Measurements from ENCODE around the gene ME2.
"Not testable (repeated sequence)": the region's sequence is repeated elsewhere in the genome, so short reads cannot be mapped to it uniquely, and the experiment has no call there.

Gene ME2

DNA sequence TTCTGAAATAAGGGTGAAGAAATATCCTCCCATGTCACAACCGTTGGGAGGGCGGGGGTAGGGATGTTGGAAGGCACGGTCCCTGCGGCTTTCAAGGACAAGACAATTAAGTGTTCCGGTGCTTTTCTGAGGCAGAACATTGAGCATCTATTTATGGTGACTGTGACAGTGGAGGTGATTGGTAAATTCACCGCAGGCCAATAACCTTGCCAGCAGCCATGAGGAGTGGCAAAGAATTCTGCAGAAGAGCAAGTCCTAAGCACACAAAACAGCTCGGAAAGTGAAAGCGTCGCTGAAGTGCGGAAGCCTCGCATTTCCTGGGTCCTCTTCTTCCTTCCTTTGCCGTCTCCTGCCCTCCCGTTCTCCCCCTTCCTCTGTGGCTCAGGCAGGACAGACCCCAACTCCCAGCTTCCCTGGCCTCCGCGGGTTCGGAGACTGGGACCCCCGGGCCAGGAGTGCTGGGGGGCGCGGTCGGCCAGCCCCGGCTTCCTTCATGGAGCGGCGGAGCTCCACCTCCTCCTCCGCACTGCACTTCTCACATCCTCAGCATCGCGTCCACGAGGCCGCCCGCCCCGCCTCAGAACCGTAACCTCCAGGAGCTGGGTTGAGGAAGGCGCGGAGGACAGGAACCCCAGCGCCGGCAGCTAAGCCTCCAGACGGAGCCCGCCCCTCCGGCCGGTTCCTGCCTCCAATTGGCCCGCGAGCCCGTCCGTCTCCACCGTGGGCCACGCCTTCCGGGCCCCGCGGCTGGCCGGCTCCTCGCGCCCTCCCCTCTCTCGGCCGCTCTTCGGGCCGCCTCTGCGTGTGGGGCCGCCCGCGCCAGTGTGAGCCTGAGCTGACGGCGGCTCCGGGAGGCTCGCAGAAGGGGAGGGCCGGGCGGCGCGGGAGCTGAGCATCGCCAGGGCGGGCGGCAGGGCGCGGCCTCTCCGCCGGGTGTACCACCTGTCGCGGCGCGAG, at the start of gene ME2:
Gene ME2, plus strand, starts transcription at position 774 of the 957 bp plus-strand sequence. CDS start 16,703 bp downstream, outside the sequence.
- peak; percentile 95 for DNase-seq

- no peak for DNase-seq
These were observed 49.3 kb upstream of the ME2 start for GRCh38 chr18:50829644-50830043.

GRCh38 chr18:50830544-50830943, 48.4 kb upstream of the ME2 start:
- DNase-seq = no peak

- no peak for DNase-seq
These were observed 46.2 kb upstream of the ME2 start for GRCh38 chr18:50832754-50833153.

DNA sequence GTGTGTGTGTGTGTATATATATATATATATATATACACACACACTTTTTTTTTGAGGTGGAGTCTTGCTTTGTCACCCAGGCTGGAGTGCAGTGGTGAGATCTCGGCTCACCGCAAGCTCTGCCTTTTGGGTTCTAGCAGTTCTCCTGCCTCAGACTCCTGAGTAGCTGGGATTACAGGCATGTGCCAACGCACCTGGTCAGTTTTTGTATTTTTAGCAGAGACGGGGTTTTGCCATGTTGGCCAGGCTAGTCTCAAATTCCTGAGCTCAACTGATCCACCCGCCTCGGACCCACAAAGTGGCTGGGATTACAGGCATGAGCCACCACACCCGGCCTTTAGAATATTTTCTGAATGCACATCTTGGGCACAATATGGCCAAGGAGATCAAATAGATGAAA, 45.4 kb upstream of the ME2 start:
- not testable (repeated sequence) for DNase-seq

DNA sequence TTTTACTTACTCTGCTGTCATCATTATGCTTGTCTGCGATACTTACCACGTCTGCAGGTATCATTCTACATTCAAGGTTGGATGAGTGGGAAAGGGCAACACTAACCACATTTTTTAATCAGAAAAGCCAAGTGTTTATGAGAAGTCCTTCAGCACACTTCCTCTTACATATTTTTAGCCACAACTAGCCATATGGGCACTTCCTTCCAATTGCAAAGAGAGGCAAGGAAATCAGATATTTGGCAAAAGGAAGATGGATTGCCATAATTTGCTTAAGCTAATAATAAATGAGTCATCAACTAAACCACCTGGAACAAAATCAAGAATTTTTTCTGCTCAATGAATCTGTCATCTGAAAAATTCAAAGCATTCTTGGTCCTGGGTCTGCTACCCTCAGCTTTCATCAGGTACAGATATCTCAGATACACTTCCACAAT, 42.4 kb upstream of the ME2 start:
- peak; percentile 5 for DNase-seq

DNA sequence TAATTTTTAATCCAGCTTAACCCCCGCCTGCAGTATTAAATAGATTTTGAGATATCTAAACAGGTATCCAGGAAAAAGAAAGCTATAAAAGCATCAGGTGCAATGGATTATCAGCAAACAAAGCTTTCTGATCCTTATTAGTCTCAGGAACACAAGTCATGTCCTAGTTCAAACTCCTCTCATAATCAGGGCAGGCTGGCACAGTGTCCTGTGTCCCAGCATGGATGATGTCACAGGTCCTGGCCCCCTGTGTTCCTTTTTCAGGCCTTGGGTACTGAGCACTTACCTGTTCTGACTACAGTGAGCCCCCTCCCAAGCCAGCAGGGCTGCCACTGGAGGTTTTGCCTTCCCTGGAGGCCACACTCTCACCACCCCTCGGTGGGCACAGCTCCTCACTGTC, 39.6 kb upstream of the ME2 start:
- no peak for DNase-seq

DNA sequence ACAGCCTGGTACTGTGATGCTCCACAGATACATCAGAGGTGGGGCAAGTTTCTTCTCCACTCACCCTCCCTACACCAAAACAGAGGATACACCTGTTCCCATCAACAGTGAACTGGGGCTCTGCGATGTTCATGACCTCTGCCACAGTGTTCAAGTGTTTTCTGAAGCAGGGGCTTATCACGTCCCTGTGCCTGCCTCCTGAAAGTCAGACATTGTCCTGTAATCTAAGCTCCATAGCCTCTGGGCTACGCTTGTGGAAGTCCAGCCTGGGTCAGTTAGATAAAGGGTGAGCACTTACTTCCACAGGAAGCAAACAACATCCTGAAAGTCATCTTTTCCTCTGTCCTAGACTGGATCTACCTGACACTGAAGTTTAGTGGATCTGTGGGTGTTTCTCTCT, 38.9 kb upstream of the ME2 start:
- DNase-seq = no peak

DNA sequence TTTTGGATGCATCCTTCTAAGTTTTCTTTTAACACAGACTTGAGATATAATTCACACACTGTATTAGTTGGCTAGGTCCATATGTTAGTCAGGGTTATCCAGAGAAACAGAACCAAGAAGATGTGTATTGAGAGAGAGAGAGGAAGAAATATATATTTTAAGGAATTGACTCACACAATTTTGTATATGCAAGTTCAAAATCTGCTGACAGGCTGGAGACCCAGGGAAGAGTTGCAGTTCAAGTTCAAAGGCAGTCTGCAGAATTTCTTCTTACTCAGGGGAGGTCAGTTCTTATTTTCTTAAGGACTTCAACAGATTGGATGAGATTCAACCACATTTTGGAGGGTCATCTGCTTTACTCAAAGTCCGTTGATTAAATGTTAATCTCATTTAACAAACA, 36.1 kb upstream of the ME2 start:
- no peak for DNase-seq

- DNase-seq = no peak
These were observed 34.4 kb upstream of the ME2 start for GRCh38 chr18:50844554-50844953.

GRCh38 chr18:50844960-50845359, 34.0 kb upstream of the ME2 start:
- DNase-seq = no peak

GRCh38 chr18:50847192-50847591, 31.7 kb upstream of the ME2 start:
- no peak for DNase-seq

DNA sequence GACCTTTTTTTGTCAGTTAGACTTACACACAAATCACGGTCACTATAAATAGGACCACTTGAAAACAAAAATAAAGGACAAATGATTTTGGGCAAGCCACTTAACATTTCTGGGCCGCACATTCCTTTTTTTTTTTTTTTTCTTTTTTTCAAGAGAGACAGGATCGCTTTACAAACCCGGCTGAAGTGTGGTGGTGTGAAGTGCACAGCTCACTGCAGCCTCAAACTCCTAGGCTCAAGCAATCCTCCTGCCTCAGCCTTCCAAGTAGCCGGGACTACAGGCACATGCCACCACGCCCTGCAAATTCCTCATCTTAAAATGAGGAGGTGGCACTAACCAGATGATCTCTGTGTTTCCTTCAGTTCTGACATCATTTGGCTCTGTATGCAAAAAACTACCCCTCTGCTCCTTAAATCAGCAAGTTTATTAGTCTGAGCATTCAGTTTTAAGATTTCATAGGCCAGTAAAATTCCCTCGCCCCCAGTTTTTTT, 30.8 kb upstream of the ME2 start:
- DNase-seq = no peak

DNA sequence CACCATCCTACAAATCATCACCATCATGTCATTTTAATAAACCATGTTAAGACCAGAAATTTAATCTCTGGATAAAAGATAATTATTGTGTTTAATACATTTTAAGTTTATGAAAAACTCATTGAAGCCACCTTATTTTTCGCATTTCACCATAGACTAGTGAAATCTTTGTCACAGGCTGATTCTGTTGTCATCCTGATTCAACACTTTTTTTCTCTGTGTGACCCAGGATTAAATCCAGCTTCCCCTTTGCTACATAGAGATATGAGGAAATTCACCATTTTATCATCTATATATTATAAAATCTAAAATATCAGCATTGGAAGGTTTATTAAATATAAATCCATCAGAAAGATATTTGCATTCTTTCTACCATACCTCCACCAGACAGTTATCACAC, 29.9 kb upstream of the ME2 start:
- DNase-seq = no peak

- no peak for DNase-seq
These were observed 29.5 kb upstream of the ME2 start for GRCh38 chr18:50849419-50849821.

GRCh38 chr18:50850307-50851065, 28.4 kb upstream of the ME2 start:
- no peak for DNase-seq

DNA sequence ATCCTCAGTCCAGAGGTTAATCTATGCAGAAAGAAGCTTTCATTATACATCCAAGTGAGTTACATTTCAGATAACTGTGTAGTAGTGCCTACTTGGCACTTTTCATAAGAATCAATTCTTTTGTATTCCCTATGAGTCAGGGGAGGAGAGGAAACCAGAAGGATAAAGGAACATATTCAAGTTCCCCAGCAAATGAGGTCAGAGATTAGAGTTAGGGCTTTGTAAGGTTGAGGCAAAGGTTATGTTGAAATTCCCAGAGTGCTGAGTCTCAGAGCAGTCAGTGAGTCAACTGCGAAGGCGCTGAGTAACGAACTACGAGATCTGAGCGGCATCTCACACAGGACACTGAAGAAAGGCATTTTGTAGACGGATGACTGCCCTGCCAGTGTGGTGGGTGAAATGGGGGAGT, 25.1 kb upstream of the ME2 start:
- no peak for DNase-seq

GRCh38 chr18:50855976-50856757, 22.8 kb upstream of the ME2 start:
- no peak for DNase-seq

DNA sequence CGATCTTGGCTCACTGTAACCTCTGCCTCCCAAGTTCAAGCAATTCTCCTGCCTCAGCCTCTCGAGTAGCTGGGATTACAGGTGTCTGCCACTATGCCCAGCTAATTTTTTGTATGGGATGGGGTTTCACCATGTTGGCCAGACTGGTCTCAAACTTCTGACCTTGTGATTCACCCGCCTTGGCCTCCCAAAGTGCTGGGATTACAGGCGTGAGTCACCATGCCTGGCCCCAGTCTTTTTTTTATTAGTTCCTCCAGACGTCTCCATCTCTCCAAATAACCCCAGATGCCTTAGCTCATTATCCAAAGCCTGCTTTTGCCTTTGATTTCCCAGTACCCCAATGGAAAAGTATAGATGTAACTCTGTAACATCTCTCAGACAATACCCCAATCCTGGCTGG, 21.8 kb upstream of the ME2 start:
- DNase-seq = not testable (repeated sequence)

GRCh38 chr18:50857694-50858093, 21.2 kb upstream of the ME2 start:
- DNase-seq = no peak

GRCh38 chr18:50859793-50860555, 18.9 kb upstream of the ME2 start:
- DNase-seq = no peak

DNA sequence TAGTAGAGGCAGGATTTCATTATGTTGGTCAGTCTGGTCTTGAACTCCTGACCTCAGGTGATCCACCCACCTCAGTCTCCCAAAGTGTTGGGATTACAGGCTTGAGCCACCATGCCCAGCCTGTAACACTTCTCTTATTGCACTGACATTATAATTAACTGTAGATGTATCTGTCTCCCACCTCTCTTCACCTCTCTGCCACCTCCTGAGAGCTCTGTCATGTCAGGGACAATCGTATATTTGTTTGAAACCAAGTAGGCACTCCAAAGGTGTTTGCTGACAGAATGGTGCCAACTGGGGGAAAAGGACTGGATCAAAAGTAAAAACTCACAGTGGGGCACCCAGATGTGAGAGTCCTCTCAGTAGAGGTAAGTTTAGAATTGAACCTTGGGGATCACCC, 17.3 kb upstream of the ME2 start:
- DNase-seq = no peak
